ENCODE data around the gene USP24.

DNA sequence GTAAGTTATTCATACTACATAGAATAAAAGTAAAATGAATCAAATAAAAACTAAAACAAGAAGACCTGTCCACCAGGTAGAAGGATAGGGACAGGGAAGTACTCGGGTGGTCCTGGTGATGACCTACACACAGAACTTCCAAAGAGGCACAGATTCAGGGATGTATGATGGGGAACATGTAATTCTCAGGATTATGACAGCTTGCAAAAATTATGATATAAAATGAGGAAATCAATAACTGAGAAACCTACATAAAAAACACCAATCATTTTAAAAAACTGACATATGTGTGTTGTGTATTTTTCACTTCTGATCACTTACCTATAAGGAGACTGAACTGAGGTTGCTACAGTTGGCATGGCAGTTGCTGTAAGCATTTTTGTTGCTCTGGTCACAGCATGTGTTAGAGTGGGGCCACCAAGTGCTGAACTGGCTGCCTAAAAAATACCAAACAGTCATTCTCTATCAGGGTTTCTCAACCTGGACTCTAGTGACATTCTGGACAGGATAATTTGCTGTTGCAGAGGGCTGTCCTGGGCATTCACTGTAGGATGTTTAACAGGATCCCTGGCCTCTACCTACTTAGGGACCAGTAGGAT lies 73.8 kb downstream of the USP24 start:
- TF ChIP-seq, protein P1, sequence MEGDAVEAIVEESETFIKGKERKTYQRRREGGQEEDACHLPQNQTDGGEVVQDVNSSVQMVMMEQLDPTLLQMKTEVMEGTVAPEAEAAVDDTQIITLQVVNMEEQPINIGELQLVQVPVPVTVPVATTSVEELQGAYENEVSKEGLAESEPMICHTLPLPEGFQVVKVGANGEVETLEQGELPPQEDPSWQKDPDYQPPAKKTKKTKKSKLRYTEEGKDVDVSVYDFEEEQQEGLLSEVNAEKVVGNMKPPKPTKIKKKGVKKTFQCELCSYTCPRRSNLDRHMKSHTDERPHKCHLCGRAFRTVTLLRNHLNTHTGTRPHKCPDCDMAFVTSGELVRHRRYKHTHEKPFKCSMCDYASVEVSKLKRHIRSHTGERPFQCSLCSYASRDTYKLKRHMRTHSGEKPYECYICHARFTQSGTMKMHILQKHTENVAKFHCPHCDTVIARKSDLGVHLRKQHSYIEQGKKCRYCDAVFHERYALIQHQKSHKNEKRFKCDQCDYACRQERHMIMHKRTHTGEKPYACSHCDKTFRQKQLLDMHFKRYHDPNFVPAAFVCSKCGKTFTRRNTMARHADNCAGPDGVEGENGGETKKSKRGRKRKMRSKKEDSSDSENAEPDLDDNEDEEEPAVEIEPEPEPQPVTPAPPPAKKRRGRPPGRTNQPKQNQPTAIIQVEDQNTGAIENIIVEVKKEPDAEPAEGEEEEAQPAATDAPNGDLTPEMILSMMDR (IDR thresholded peaks at IDR 0.05): no peak
- TF ChIP-seq POLR2A (IDR thresholded peaks at IDR 0.05): no peak

Data from esophagus squamous epithelium (tissue), 4 donors.